Progenitor cell of endocrine pancreas (in vitro differentiated cells): ENCODE results near the gene PRUNE1. TPM values are rescaled to one million over a fixed set of nuclear protein-coding genes. Genes with fewer than 3 reads are reported as not detected.

Source experiments
- DNase-seq: peaks from one replicate; pipeline ENCODE4 v3.0.0; 2021; ENCODE audit warnings: low spot score; ENCODE audit not compliant: unreplicated experiment
- H3K27ac Mint-ChIP-seq: 2 replicates; pipeline ENCODE4 v1.8.0; 2021; ENCODE audit warnings: mild to moderate bottlenecking, moderate library complexity, mixed read lengths
- H3K27me3 Mint-ChIP-seq: 2 replicates; pipeline ENCODE4 v1.8.0; 2021; ENCODE audit warnings: mixed read lengths
- H3K36me3 Mint-ChIP-seq: 2 replicates; pipeline ENCODE4 v1.8.0; 2022; ENCODE audit warnings: mixed read lengths; ENCODE audit not compliant: insufficient read depth
- H3K4me1 Mint-ChIP-seq: 2 replicates; pipeline ENCODE4 v1.8.0; 2021; ENCODE audit warnings: low read depth, mixed read lengths
- H3K4me3 Mint-ChIP-seq: 2 replicates; pipeline ENCODE4 v1.8.0; 2021; ENCODE audit warnings: low read depth, mild to moderate bottlenecking, moderate library complexity, mixed read lengths
- H3K9me3 Mint-ChIP-seq: 2 replicates; pipeline ENCODE4 v1.8.0; 2021; ENCODE audit warnings: low read depth, mixed read lengths
- CTCF ChIP-seq: fragments of 200-600 bp; sonication (generic); IDR thresholded peaks from one replicate; pipeline ENCODE4 v1.5.0; 2021; ENCODE audit warnings: antibody characterized with exemption, mild to moderate bottlenecking; ENCODE audit not compliant: unreplicated experiment
- total RNA-seq: library from RNA; stranded (reverse); gene quantifications from 2 replicates; pipeline ENCODE4 v1.2.1, GENCODE V29; 2021

The PRUNE1 gene
- total RNA-seq, 1 donor from 2014 or later, result 24.4 TPM

- TF ChIP-seq CTCF, result no peak
These were observed 41.9 kb downstream of the PRUNE1 start for GRCh38 chr1:151050051-151050688.

GRCh38 chr1:151051356-151052009, 43.2 kb downstream of the PRUNE1 start:
- no peak overlapping the region for H3K4me3 Mint-ChIP-seq
- peaks cover 14% of the 10 kb centered on the region for H3K36me3 Mint-ChIP-seq
- H3K9me3 Mint-ChIP-seq, result no peaks in the 10 kb centered on the region
- no peak overlapping the region for H3K27ac Mint-ChIP-seq
- no peak for DNase-seq
- no peaks in the 10 kb centered on the region for H3K27me3 Mint-ChIP-seq
- TF ChIP-seq CTCF, result no peak
- peaks cover 16% of the 10 kb centered on the region for H3K4me1 Mint-ChIP-seq

More at GRCh38 chr1:151050051-151050688, 41.9 kb downstream of the PRUNE1 start:
- Mint-ChIP-seq H3K27ac (no peak overlapping the region), H3K9me3 (no peaks in the 10 kb centered on the region), H3K27me3 (no peaks in the 10 kb centered on the region), H3K36me3 (peaks cover 9% of the 10 kb centered on the region), H3K4me1 (peaks cover 7% of the 10 kb centered on the region), H3K4me3 (no peak overlapping the region)
- no peak for DNase-seq

- Mint-ChIP-seq H3K4me1 (peaks cover 30% of the 10 kb centered on the region), H3K36me3 (peaks cover 21% of the 10 kb centered on the region), H3K9me3 (no peaks in the 10 kb centered on the region), H3K4me3 (no peak overlapping the region), H3K27ac (no peak overlapping the region), H3K27me3 (no peaks in the 10 kb centered on the region)
- TF ChIP-seq CTCF, result no peak
- no peak for DNase-seq
These were observed 46.8 kb downstream of the PRUNE1 start for GRCh38 chr1:151054971-151055547.

GRCh38 chr1:151055581-151055980, 47.3 kb downstream of the PRUNE1 start:
- no peak for DNase-seq
- no peaks in the 10 kb centered on the region for H3K9me3 Mint-ChIP-seq
- H3K4me1 Mint-ChIP-seq, result peaks cover 30% of the 10 kb centered on the region
- H3K27me3 Mint-ChIP-seq, result no peaks in the 10 kb centered on the region
- H3K4me3 Mint-ChIP-seq, result no peak overlapping the region
- H3K36me3 Mint-ChIP-seq, result peaks cover 21% of the 10 kb centered on the region
- TF ChIP-seq CTCF, result no peak
- H3K27ac Mint-ChIP-seq, result peak overlapping the region; percentile 84

- Mint-ChIP-seq H3K27ac (peak overlapping the region; percentile 84), H3K4me3 (no peak overlapping the region), H3K4me1 (peaks cover 35% of the 10 kb centered on the region), H3K9me3 (no peaks in the 10 kb centered on the region), H3K36me3 (peaks cover 21% of the 10 kb centered on the region), H3K27me3 (no peaks in the 10 kb centered on the region)
- DNase-seq, result no peak
- no peak for TF ChIP-seq CTCF
These were observed 47.9 kb downstream of the PRUNE1 start for GRCh38 chr1:151056149-151056548.
